Measurements from ENCODE around the gene EML3. TPM values are rescaled to one million over a fixed set of nuclear protein-coding genes. Genes with fewer than 3 reads are reported as not detected.
"Not testable (repeated sequence)": the region's sequence is repeated elsewhere in the genome, so short reads cannot be mapped to it uniquely, and the experiment has no call there.

Gene EML3
- total RNA-seq, 2 experiments from 2014 or later: 120 to 144 TPM

DNA sequence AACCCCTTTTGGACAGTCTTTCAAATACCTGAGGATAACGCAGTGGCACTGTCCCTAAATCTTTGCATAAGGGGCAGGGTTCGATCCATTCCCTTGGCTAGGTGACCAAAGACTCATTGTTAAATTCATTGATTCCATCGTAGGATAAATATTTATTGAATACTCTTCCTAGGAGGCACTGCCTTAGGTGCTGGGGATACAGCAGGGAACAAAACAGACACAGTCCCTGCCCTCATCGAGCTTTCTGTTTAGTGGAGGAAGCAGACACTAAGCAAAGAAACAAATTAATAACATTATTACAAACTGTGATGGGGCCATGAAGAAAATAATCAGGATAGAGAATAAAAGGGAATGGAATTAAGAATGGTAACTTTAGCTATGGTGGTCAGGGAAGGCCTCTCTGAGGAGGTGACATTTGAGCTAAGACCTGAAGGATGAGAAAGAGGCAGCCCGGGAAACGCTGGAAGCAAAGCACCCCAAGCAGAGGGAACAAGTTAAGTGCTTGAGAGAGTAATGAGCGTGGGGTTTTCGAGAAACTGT lies 8.5 kb upstream of the EML3 start:
- H3K4me3 Mint-ChIP-seq: peak overlapping the region; percentile 86
- no peaks in the 10 kb centered on the region for H3K27me3 Mint-ChIP-seq (ENCODE audit: low read depth)
- ATAC-seq (no peak), DNase-seq (no peak)
- H3K27ac Mint-ChIP-seq: peak overlapping the region; percentile 97
- H3K4me1 Mint-ChIP-seq (ENCODE audit: low read depth): peaks cover 34% of the 10 kb centered on the region
- no peaks in the 10 kb centered on the region for H3K9me3 Mint-ChIP-seq (ENCODE audit: insufficient read depth)
- POLR2A ChIA-PET: interaction anchor here (0.8 to 3.6 kb wide), 19 partner anchors 9 to 235 kb away, joined by 3 to 29 read pairs (median 6); partner anchors contain the start of genes C11orf98, CSKMT, EEF1G and EML3
- H3K36me3 Mint-ChIP-seq (ENCODE audit: low read depth): peaks cover 43% of the 10 kb centered on the region
- CTCF ChIA-PET: interaction anchor here (0.7 to 3.4 kb wide), 13 partner anchors 10 to 240 kb away, joined by 3 to 18 read pairs (median 4); partner anchors contain the start of genes C11orf98, CSKMT, EML3 and MTA2

- not testable (repeated sequence) for H3K27ac Mint-ChIP-seq; ATAC-seq; H3K4me3 Mint-ChIP-seq; H3K9me3 Mint-ChIP-seq (ENCODE audit: insufficient read depth); H3K27me3 Mint-ChIP-seq (ENCODE audit: low read depth); DNase-seq
- CTCF ChIA-PET: interaction anchor here (0.9 kb wide), 1 partner anchor 25 kb away, joined by 3 read pairs; the partner anchor contains the start of gene TUT1
- POLR2A ChIA-PET: interaction anchor here (0.9 to 1.1 kb wide), 2 partner anchors 25 to 89 kb away, joined by 3 read pairs; no protein-coding TSS in a partner anchor
- Mint-ChIP-seq H3K4me1 (ENCODE audit: low read depth) (peaks cover 43% of the 10 kb centered on the region), H3K36me3 (ENCODE audit: low read depth) (peaks cover 30% of the 10 kb centered on the region)
Measured at GRCh38 chr11:62616957-62617356, 4.4 kb upstream of the EML3 start.

GRCh38 chr11:62615521-62615920 lies 2.9 kb upstream of the EML3 start:
- POLR2A ChIA-PET: interaction anchor here (0.8 to 1.5 kb wide), 3 partner anchors 24 to 50 kb away, joined by 3 to 6 read pairs (median 5); partner anchors contain the start of genes C11orf98, CSKMT and TUT1
- H3K27me3 Mint-ChIP-seq (ENCODE audit: low read depth): no peaks in the 10 kb centered on the region
- H3K4me3 Mint-ChIP-seq: no peak overlapping the region
- peaks cover 43% of the 10 kb centered on the region for H3K4me1 Mint-ChIP-seq (ENCODE audit: low read depth)
- DNase-seq (no peak), ATAC-seq (no peak)
- no peak overlapping the region for H3K27ac Mint-ChIP-seq
- peaks cover 24% of the 10 kb centered on the region for H3K36me3 Mint-ChIP-seq (ENCODE audit: low read depth)
- H3K9me3 Mint-ChIP-seq (ENCODE audit: insufficient read depth): no peaks in the 10 kb centered on the region
- CTCF ChIA-PET: no interaction called here

DNA sequence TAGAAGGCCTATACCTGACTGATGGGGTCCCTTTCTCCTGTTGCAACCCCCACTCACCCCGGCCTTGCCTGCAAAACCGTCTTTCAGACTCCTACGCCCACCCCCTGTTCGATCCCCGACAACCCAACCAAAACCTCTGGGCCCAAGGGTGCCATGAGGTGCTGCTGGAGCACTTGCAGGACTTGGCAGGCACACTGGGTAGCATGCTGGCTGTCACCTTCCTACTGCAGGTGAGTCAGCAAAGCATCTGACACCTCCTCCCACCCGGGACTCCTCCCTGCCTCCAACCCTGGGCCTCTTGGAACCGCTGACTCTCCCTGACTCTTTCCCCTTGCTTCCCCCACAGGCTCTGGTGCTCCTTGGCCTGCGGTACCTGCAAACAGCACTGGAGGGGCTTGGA lies 1.7 kb upstream of the EML3 start:
- Mint-ChIP-seq H3K27me3 (ENCODE audit: low read depth) (no peaks in the 10 kb centered on the region), H3K9me3 (ENCODE audit: insufficient read depth) (no peaks in the 10 kb centered on the region), H3K4me3 (no peak overlapping the region), H3K4me1 (ENCODE audit: low read depth) (peaks cover 48% of the 10 kb centered on the region), H3K27ac (peak overlapping the region; percentile 81), H3K36me3 (ENCODE audit: low read depth) (peaks cover 30% of the 10 kb centered on the region)
- no peak for ATAC-seq
- DNase-seq: no peak
- CTCF ChIA-PET: interaction anchor here (4.4 kb wide), 1 partner anchor 22 kb away, joined by 24 read pairs; the partner anchor contains the start of gene TUT1
- POLR2A ChIA-PET: interaction anchor here (1.4 to 1.5 kb wide), 2 partner anchors 23 to 51 kb away, joined by 5 to 6 read pairs; partner anchors contain the start of genes C11orf98, CSKMT and TUT1

- POLR2A ChIA-PET: interaction anchor here (0.7 to 3.8 kb wide), 5 partner anchors 9 to 228 kb away, joined by 3 to 29 read pairs (median 5); partner anchors contain the start of genes B3GAT3, LBHD1, UQCC3 and ZBTB3
- H3K4me3 Mint-ChIP-seq: peak overlapping the region; percentile 51
Measured at GRCh38 chr11:62613291-62613778, 760 bp upstream of the EML3 start.

GRCh38 chr11:62611705-62612365 lies 740 bp downstream of the EML3 start:
- ChIA-PET CTCF (interaction anchor here (0.8 to 4.4 kb wide), 17 partner anchors 10 to 187 kb away, joined by 3 to 24 read pairs (median 6); partner anchors contain the start of genes B3GAT3, C11orf98, CSKMT and LBHD1), POLR2A (interaction anchor here (0.7 to 3.8 kb wide), 15 partner anchors 10 to 644 kb away, joined by 3 to 29 read pairs (median 6); partner anchors contain the start of genes B3GAT3, C11orf98, CSKMT and FTH1)
- ATAC-seq (peak; percentile 12), DNase-seq (peak; percentile 65)
- no peaks in the 10 kb centered on the region for H3K27me3 Mint-ChIP-seq (ENCODE audit: low read depth)
- H3K9me3 Mint-ChIP-seq (ENCODE audit: insufficient read depth): no peaks in the 10 kb centered on the region
- peak overlapping the region; percentile 88 for H3K4me3 Mint-ChIP-seq
- H3K36me3 Mint-ChIP-seq (ENCODE audit: low read depth): peaks cover 41% of the 10 kb centered on the region
- peak overlapping the region; percentile 96 for H3K27ac Mint-ChIP-seq
- peaks cover 60% of the 10 kb centered on the region for H3K4me1 Mint-ChIP-seq (ENCODE audit: low read depth)

More at GRCh38 chr11:62613291-62613778, 760 bp upstream of the EML3 start:
- DNase-seq (no peak), ATAC-seq (no peak)
- Mint-ChIP-seq H3K4me1 (ENCODE audit: low read depth) (peaks cover 51% of the 10 kb centered on the region), H3K9me3 (ENCODE audit: insufficient read depth) (no peaks in the 10 kb centered on the region), H3K27me3 (ENCODE audit: low read depth) (no peaks in the 10 kb centered on the region), H3K36me3 (ENCODE audit: low read depth) (peaks cover 33% of the 10 kb centered on the region), H3K27ac (peak overlapping the region; percentile 81)
- CTCF ChIA-PET: interaction anchor here (1.0 to 4.4 kb wide), 4 partner anchors 12 to 67 kb away, joined by 3 to 24 read pairs (median 6); partner anchors contain the start of genes C11orf98, CSKMT, MTA2 and TUT1

DNA sequence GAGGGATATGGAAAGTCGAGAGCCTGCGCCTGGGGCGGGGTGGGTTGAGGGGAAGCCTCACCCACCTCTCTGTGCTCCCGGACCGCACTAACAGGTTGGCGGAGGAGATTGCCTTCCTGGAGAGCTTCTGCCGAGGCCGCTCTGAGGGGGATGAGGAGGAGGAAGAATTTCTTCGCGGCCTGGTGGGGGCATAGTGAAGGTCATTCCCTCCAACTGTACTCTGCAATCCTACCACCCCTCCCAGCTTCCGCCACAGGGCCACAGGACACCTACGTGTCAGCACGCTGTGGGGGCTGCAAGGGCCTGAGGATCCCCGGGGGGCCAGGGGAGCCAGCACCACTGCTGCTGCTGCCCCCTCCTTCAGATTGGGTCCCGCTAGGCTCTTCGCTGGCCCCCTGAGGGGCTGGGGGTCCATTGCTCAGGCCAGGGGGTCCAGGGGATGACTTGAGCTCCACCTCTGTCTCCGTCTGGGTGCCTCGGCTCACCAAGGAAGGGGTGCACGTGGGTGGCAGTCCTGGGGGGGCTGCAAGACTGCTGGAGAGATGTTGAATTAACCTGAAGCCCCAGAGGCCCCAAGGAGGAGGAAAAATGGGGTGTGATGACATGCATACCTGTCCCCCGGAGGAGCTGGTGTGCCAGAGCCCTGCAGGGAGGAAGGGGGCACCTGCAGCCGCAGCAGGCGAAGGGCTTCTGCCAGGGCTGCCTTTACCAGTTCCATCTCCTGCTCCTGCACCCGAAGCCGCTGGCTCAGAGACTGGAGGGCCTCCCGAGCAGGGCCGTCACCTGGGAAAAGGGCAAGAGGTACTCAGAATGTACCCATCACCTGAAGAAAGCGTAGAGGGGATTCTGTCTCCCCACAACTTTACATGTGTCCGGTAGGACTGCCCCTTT lies 1.5 kb downstream of the EML3 start:
- peaks cover 41% of the 10 kb centered on the region for H3K36me3 Mint-ChIP-seq (ENCODE audit: low read depth)
- ChIA-PET CTCF (interaction anchor here (0.8 to 4.4 kb wide), 15 partner anchors 10 to 186 kb away, joined by 3 to 24 read pairs (median 6); partner anchors contain the start of genes B3GAT3, C11orf98, CSKMT and LBHD1), POLR2A (interaction anchor here (0.6 to 3.8 kb wide), 18 partner anchors 10 to 1634 kb away, joined by 3 to 29 read pairs (median 6); partner anchors contain the start of genes B3GAT3, C11orf98, CSKMT and FTH1)
- DNase-seq: no peak
- peak overlapping the region; percentile 88 for H3K4me3 Mint-ChIP-seq
- H3K9me3 Mint-ChIP-seq (ENCODE audit: insufficient read depth): no peaks in the 10 kb centered on the region
- ATAC-seq: no peak
- H3K27ac Mint-ChIP-seq: peak overlapping the region; percentile 96
- H3K4me1 Mint-ChIP-seq (ENCODE audit: low read depth): peaks cover 55% of the 10 kb centered on the region
- no peaks in the 10 kb centered on the region for H3K27me3 Mint-ChIP-seq (ENCODE audit: low read depth)

- ChIA-PET CTCF (interaction anchor here (1.5 to 4.4 kb wide), 5 partner anchors 12 to 186 kb away, joined by 3 to 24 read pairs (median 7); partner anchors contain the start of genes B3GAT3 and TUT1), POLR2A (interaction anchor here (0.7 to 3.8 kb wide), 9 partner anchors 9 to 245 kb away, joined by 3 to 29 read pairs (median 9); partner anchors contain the start of genes B3GAT3, C11orf98, CSKMT and HNRNPUL2)
- H3K4me3 Mint-ChIP-seq: peak overlapping the region; percentile 88
- no peaks in the 10 kb centered on the region for H3K9me3 Mint-ChIP-seq (ENCODE audit: insufficient read depth)
- peaks cover 55% of the 10 kb centered on the region for H3K4me1 Mint-ChIP-seq (ENCODE audit: low read depth)
- H3K27me3 Mint-ChIP-seq (ENCODE audit: low read depth): no peaks in the 10 kb centered on the region
- no peak for ATAC-seq
- DNase-seq: no peak
- H3K27ac Mint-ChIP-seq: peak overlapping the region; percentile 81
- H3K36me3 Mint-ChIP-seq (ENCODE audit: low read depth): peaks cover 47% of the 10 kb centered on the region
Measured at GRCh38 chr11:62610403-62610802, 2.2 kb downstream of the EML3 start.

GRCh38 chr11:62608776-62609175 lies 3.8 kb downstream of the EML3 start:
- ChIA-PET POLR2A (interaction anchor here (1.2 to 2.4 kb wide), 3 partner anchors 12 to 56 kb away, joined by 5 to 11 read pairs (median 5); partner anchors contain the start of genes C11orf98, CSKMT and TUT1), CTCF (interaction anchor here (1.7 kb wide), 1 partner anchor 17 kb away, joined by 7 read pairs; the partner anchor contains the start of gene TUT1)
- H3K4me1 Mint-ChIP-seq (ENCODE audit: low read depth): peaks cover 53% of the 10 kb centered on the region
- DNase-seq (no peak), ATAC-seq (no peak)
- H3K36me3 Mint-ChIP-seq (ENCODE audit: low read depth): peaks cover 57% of the 10 kb centered on the region
- H3K4me3 Mint-ChIP-seq: no peak overlapping the region
- no peaks in the 10 kb centered on the region for H3K9me3 Mint-ChIP-seq (ENCODE audit: insufficient read depth)
- H3K27me3 Mint-ChIP-seq (ENCODE audit: low read depth): no peaks in the 10 kb centered on the region
- peak overlapping the region; percentile 24 for H3K27ac Mint-ChIP-seq

GRCh38 chr11:62607714-62608113 lies 4.9 kb downstream of the EML3 start:
- POLR2A ChIA-PET: interaction anchor here (0.5 to 2.4 kb wide), 6 partner anchors 13 to 209 kb away, joined by 3 to 11 read pairs (median 4); partner anchors contain the start of genes C11orf98, CSKMT, INTS5 and TUT1
- DNase-seq: no peak
- CTCF ChIA-PET: interaction anchor here (0.9 kb wide), 1 partner anchor 183 kb away, joined by 4 read pairs; no protein-coding TSS in a partner anchor
- Mint-ChIP-seq H3K4me3 (no peak overlapping the region), H3K27ac (no peak overlapping the region), H3K27me3 (ENCODE audit: low read depth) (no peaks in the 10 kb centered on the region), H3K36me3 (ENCODE audit: low read depth) (peaks cover 67% of the 10 kb centered on the region), H3K9me3 (ENCODE audit: insufficient read depth) (no peaks in the 10 kb centered on the region), H3K4me1 (ENCODE audit: low read depth) (peaks cover 57% of the 10 kb centered on the region)
- ATAC-seq: no peak

All from activated CD8-positive, alpha-beta T cell treated with anti-CD3 and anti-CD28 coated beads, Interleukin-2, amount 10 ng/mL, durations not matched to agents 7 days and 5 days (primary cell).